Nephron (organoid): Measurements from ENCODE around the gene SLC10A2.
"Not testable (repeated sequence)": the region's sequence is repeated elsewhere in the genome, so short reads cannot be mapped to it uniquely, and the experiment has no call there.

Experiments used
- H3K27ac Mint-ChIP-seq, 3 experiments: 2 replicates each; pipeline ENCODE4 v1.8.0; 2020; ENCODE audit warnings: mixed read lengths in 3 of 3, mild to moderate bottlenecking in 2 of 3, moderate library complexity in 1 of 3
- H3K27me3 Mint-ChIP-seq: 2 replicates; pipeline ENCODE4 v1.8.0; 2021; ENCODE audit warnings: low read depth, mild to moderate bottlenecking, moderate library complexity, mixed read lengths
- H3K36me3 Mint-ChIP-seq: 2 replicates; pipeline ENCODE4 v1.8.0; 2020; ENCODE audit warnings: low read depth, mixed read lengths
- H3K4me1 Mint-ChIP-seq: 2 replicates; pipeline ENCODE4 v1.8.0; 2020; ENCODE audit warnings: mixed read lengths
- H3K4me3 Mint-ChIP-seq, 3 experiments: 2 replicates each; pipeline ENCODE4 v1.8.0; 2020; ENCODE audit warnings: mild to moderate bottlenecking in 3 of 3, mixed read lengths in 3 of 3, moderate library complexity in 2 of 3
- H3K9me3 Mint-ChIP-seq: 2 replicates; pipeline ENCODE4 v1.8.0; 2020; ENCODE audit warnings: mixed read lengths
- CTCF ChIP-seq, 3 experiments: fragments of 200-600 bp; sonication (generic); IDR thresholded peaks; one replicate each; pipeline ENCODE4 v1.5.0; 2021; ENCODE audit warnings: antibody characterized with exemption in 3 of 3; ENCODE audit not compliant: unreplicated experiment in 3 of 3

The SLC10A2 gene

GRCh38 chr13:103101500-103101899 lies 35.3 kb upstream of the SLC10A2 start:
- TF ChIP-seq CTCF (IDR thresholded peaks at IDR 0.05; ENCODE audit: unreplicated experiment in 3 of 3) = no peak
- H3K27ac Mint-ChIP-seq = peak overlapping the region in 1 of 3 experiments; percentile 21
- H3K9me3 Mint-ChIP-seq = peaks cover 6% of the 10 kb centered on the region
- H3K36me3 Mint-ChIP-seq = no peaks in the 10 kb centered on the region
- H3K4me3 Mint-ChIP-seq = no peak overlapping the region
- H3K27me3 Mint-ChIP-seq = peaks cover 7% of the 10 kb centered on the region
- no peaks in the 10 kb centered on the region for H3K4me1 Mint-ChIP-seq

GRCh38 chr13:103100830-103101229 lies 34.6 kb upstream of the SLC10A2 start:
- no peak overlapping the region for H3K4me3 Mint-ChIP-seq
- no peak overlapping the region for H3K27ac Mint-ChIP-seq
- no peak for TF ChIP-seq CTCF (IDR thresholded peaks at IDR 0.05; ENCODE audit: unreplicated experiment in 3 of 3)
- peaks cover 7% of the 10 kb centered on the region for H3K27me3 Mint-ChIP-seq
- H3K36me3 Mint-ChIP-seq = no peaks in the 10 kb centered on the region
- H3K9me3 Mint-ChIP-seq = peaks cover 6% of the 10 kb centered on the region
- no peaks in the 10 kb centered on the region for H3K4me1 Mint-ChIP-seq

GRCh38 chr13:103099722-103100293 lies 33.6 kb upstream of the SLC10A2 start:
- TF ChIP-seq CTCF (IDR thresholded peaks at IDR 0.05; ENCODE audit: unreplicated experiment in 3 of 3) = no peak
- Mint-ChIP-seq H3K9me3 (peaks cover 6% of the 10 kb centered on the region), H3K27me3 (peaks cover 7% of the 10 kb centered on the region), H3K27ac (no peak overlapping the region), H3K4me1 (no peaks in the 10 kb centered on the region), H3K36me3 (no peaks in the 10 kb centered on the region), H3K4me3 (no peak overlapping the region)

- peaks cover 6% of the 10 kb centered on the region for H3K9me3 Mint-ChIP-seq
- H3K4me1 Mint-ChIP-seq = no peaks in the 10 kb centered on the region
- H3K36me3 Mint-ChIP-seq = peaks cover under 1% of the 10 kb centered on the region
Observed at GRCh38 chr13:103098535-103098934, 32.3 kb upstream of the SLC10A2 start.

GRCh38 chr13:103097366-103097928 lies 31.2 kb upstream of the SLC10A2 start:
- Mint-ChIP-seq H3K27ac (no peak overlapping the region), H3K4me1 (no peaks in the 10 kb centered on the region), H3K4me3 (no peak overlapping the region), H3K9me3 (peaks cover 12% of the 10 kb centered on the region), H3K36me3 (peaks cover 4% of the 10 kb centered on the region), H3K27me3 (peaks cover 7% of the 10 kb centered on the region)
- no peak for TF ChIP-seq CTCF (IDR thresholded peaks at IDR 0.05; ENCODE audit: unreplicated experiment in 3 of 3)

More at GRCh38 chr13:103098535-103098934, 32.3 kb upstream of the SLC10A2 start:
- no peak for TF ChIP-seq CTCF (IDR thresholded peaks at IDR 0.05; ENCODE audit: unreplicated experiment in 3 of 3)
- peaks cover 7% of the 10 kb centered on the region for H3K27me3 Mint-ChIP-seq
- H3K27ac Mint-ChIP-seq = no peak overlapping the region
- no peak overlapping the region for H3K4me3 Mint-ChIP-seq

GRCh38 chr13:103093649-103094048 lies 27.4 kb upstream of the SLC10A2 start:
- H3K4me3 Mint-ChIP-seq, H3K36me3 Mint-ChIP-seq, H3K27me3 Mint-ChIP-seq, H3K4me1 Mint-ChIP-seq, H3K27ac Mint-ChIP-seq: not testable (repeated sequence)
- H3K9me3 Mint-ChIP-seq = peaks cover 24% of the 10 kb centered on the region
